A673 (cell line): ENCODE results near the gene ADAMTS14.

Experiments used
- EZH2 ChIP-seq: fragments of 200-600 bp; sonication (generic); IDR thresholded peaks from 2 replicates; pipeline ENCODE4 v1.6.1; 2017; ENCODE audit warnings: borderline replicate concordance, low read depth, mild to moderate bottlenecking, mixed read lengths, antibody characterized with exemption, low read length; ENCODE audit not compliant: poor library complexity, severe bottlenecking
- TF ChIP-seq, protein P1 (sequence below): fragments of 300-800, 200-600 bp; sonication (generic); conservative IDR thresholded peaks from 2 replicates; pipeline ENCODE4 v1.5.1; 2017; ENCODE audit warnings: low read depth, mild to moderate bottlenecking, antibody characterized with exemption, low read length, moderate library complexity, mixed read lengths

DNA sequence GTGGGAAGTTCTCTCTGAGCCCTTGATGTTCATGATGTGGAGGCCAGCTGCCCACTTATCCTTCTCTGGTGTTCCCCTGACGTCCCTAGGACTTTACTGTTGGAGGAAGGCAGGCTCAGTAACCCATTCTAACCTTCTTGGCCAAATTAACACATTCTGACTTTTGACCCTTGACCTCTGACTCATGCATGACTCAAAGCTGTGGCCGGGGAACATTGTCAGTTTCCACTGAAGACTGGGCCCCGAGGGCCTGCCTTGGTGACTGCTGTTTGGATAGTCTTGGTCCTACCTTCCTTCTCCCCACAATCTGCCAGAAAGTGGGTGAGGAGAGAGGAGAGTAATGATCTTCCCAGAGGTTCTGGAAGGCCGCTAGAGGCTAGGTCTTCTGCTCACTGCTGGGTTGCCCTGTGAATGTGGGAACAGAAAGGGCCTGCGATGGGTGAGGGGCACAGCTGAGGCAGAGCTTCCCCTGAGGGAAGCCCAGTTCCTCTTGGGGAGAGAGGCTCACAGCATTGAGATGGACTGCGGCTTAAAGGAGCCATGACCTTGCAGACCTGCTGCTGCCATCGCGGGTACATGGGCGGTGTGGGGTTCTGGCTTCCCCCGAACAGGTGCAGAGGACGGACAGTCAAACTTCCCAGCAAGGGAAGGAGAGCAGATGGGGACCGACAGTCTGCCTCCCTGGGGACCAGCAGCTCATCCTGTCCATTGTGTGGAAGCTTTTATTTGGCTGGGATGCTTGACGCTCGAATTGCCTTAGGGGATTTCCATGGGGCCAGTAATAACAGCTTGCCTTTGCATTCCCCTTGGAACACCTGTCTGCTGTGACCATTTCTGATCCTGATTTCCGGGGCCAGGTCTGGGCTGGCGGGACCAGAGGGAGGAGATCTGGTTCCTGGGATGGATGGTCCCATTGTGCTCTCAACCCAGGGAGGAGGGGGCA lies 43.8 kb downstream of the ADAMTS14 start:
- TF ChIP-seq EZH2 = no peak
- TF ChIP-seq, protein P1, sequence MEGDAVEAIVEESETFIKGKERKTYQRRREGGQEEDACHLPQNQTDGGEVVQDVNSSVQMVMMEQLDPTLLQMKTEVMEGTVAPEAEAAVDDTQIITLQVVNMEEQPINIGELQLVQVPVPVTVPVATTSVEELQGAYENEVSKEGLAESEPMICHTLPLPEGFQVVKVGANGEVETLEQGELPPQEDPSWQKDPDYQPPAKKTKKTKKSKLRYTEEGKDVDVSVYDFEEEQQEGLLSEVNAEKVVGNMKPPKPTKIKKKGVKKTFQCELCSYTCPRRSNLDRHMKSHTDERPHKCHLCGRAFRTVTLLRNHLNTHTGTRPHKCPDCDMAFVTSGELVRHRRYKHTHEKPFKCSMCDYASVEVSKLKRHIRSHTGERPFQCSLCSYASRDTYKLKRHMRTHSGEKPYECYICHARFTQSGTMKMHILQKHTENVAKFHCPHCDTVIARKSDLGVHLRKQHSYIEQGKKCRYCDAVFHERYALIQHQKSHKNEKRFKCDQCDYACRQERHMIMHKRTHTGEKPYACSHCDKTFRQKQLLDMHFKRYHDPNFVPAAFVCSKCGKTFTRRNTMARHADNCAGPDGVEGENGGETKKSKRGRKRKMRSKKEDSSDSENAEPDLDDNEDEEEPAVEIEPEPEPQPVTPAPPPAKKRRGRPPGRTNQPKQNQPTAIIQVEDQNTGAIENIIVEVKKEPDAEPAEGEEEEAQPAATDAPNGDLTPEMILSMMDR = no peak
